HG02885 (cell line): Measurements from ENCODE around the gene FAM193B.

Experiments
- ATAC-seq: cut with Tn5 transposase; IDR thresholded peaks from one replicate; pipeline ENCODE4 v1.9.1; 2021; ENCODE audit warnings: mild to moderate bottlenecking; ENCODE audit not compliant: unreplicated experiment, poor library complexity

Gene FAM193B

DNA sequence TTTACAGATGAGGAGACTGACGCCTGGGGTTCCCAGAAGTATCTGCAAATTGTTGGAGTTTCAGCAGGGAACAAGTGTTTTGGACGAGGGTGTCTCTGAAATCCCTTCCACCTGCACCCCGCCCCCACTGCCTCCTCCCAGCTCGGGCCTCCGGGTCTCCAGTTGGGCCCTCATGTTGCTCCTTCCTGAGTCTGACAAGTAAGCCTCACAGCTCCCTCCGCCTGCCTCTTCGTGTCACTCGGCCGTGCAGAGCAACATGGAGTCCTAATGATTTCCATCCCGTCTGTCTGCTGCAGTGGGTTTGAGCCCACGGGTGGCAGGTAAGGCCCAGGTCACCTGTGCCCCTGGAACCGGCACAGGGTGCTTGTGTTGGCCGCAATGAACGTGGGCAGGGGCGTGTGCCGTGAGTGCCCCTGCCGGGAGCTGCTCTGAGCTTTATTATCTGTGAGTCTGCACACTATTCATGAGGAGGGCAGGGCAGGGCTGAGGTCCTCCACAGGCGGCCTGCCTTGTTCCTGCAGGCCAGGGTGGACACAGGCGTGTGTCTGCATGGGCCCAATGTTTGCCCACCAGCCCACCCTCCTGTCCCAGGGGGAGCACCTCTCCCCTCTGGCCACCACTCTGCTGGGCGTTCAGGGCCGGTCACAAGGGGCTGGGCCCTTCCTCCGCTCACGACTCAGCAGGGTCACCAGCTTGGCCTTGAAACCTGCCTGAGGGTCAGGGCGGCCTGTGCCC is 50.8 kb downstream of the FAM193B start:
- ATAC-seq, result no peak

GRCh38 chr5:177502886-177503285 is 51.5 kb downstream of the FAM193B start:
- no peak for ATAC-seq

DNA sequence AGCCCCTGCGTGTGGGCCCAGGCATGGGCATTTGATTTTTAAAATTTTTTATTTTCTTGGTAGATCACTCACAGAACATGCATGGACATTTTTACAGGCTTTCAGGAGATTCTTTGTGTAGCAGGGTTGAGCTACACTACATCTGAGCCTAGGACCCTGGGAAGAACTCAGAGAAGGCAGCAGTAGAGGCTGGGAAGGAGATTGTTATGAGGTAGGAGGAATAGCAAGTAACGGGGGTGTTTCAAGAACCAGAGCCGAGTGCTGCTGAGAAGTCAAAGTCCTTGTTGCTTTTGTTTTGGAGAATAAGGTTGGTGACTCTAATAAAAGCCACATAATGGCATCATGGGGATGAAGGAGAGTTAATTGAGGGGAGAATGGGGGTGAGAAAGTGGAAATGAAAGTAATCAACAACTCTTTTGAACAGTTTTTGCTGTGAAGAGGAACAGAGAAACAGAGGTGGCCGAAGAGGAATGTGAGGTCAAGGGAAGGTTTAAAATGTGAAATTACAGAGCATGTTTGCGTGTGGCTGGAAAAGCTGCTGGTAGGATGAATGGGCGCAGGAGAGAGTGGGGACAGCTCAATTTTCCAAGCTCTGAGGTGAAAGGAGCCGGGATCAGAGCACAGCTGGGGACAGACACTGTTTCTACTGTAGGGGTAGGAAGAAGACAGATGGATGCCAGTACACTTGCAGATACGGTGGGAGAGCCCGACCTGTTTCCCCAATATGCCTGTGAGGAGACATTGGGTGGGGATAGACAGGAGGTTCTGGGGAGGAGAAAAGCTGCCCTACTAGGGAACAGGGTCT is 52.3 kb downstream of the FAM193B start:
- ATAC-seq, result no peak

GRCh38 chr5:177500685-177501522 is 53.5 kb downstream of the FAM193B start:
- ATAC-seq, result peak; percentile 23

GRCh38 chr5:177499842-177500241 is 54.5 kb downstream of the FAM193B start:
- no peak for ATAC-seq

- no peak for ATAC-seq
Observed at GRCh38 chr5:177498013-177498787, 56.2 kb downstream of the FAM193B start.

GRCh38 chr5:177497292-177498012 is 56.9 kb downstream of the FAM193B start, which contains the start of gene PDLIM7:
TSS of gene PDLIM7 (minus strand) at chr5:177497604. CDS start at chr5:177496512, 1,092 bp downstream.
- ATAC-seq, result peak; percentile 76

GRCh38 chr5:177496727-177497291 is 57.6 kb downstream of the FAM193B start:
- ATAC-seq, result no peak

DNA sequence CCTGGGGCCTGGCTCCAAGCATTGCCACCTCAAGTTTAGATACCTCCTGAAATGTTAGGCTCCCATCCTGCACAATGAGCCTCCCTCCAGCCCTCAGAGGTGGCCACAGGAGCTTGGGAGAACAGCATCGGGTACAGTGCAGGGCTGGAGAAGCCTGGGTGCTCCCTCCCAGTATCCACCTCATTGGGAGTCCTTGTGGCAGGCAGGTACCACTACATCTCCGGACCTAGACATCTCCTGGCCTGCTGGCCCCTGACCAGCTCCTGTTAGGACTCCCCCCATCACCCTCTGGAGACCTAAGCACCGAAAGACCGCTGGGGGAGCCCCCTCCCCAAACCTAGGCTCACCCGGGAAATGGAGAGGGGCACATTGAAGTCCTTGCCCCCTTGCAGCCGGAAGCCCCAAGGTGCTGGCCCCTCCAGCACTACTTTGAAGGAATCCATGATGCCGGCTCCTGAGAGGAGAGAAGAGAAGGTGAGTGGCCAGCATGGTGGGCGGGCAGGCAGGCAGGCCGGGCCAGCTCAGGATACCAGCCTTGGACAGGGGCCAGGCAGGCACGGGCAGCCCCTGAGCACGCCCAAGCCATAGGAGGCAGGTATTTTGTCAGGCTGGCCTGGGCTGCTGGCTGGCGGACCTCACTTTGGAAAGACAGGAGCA is 58.2 kb downstream of the FAM193B start:
- ATAC-seq, result no peak

DNA sequence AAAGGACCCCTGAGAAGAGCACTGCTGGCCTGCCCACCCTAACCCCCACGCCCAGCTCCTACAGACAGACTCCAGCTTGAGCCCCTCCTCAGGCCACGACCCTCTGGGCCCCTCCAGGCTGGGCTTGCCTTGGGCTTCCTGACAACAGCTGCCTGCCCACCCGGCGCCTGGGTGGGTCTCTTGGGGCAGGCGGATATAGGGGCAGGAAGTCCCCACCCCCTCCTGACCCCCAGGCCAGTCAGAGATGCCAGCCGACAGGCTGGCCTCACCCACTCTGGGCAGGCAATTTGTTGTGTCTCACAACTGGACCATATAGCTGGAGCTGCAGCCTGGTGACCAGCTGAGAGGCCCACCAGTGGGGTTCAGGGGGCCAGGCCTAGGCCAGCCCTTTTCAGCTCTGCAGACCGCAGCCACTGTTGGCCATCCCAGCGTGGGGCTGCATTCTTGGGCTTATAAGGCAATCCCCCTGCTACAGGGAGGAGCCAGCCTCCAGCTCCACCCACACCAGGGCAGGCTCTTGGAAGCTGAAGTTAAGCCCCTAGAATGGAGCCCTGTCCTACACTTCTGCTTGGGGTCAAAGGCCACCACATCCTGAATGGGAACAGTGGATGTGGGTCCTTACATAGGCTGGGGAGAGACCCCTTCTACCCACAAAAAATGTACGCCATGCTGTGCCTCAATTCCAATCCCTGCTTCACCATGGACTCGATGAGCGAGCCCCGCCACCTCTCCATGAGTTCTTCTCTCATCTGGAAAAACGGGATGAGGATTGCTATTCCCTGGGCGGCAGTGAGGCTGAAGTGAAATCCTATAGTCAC is 58.9 kb downstream of the FAM193B start:
- no peak for ATAC-seq

GRCh38 chr5:177494346-177495195 is 59.8 kb downstream of the FAM193B start:
- ATAC-seq, result no peak

GRCh38 chr5:177493795-177494345 is 60.5 kb downstream of the FAM193B start:
- no peak for ATAC-seq

- no peak for ATAC-seq
Observed at GRCh38 chr5:177492841-177493240, 61.5 kb downstream of the FAM193B start.

DNA sequence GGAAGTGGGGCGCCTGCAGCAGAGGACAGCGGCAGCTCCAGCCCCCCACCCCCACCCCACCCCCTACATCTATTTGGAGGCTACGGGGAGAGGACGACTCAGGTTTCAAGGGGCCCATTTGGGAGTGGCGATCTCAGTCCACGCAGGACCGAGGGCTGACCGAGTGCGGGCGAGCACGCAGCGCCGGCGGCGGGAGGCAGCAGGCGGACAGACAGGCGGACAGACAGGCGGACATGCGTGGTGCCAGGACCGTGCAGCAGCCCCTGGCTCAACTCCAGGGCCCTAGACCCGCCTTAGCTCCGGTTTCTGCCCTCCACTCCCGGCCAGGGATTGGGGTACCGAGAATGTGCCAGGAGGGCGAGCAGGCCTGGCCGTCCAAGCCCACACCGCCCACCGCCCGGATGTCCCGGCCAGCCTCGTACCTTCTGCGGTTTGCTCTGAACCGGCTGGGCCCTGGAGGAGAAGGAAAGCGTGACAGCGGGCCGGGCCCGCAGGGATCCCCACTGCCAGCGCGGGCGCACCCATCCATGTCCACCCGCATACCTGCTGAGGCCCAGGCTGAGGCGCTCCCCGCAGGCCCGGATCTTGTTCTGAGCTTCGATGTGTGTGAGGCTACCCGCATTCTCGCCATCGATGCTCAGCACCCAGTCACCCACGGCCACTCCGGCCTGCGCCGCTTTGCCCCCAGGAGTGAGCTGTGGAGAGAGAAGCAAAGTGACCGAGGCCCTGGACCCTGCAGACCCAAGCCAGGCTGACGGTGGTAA is 62.2 kb downstream of the FAM193B start:
- no peak for ATAC-seq

DNA sequence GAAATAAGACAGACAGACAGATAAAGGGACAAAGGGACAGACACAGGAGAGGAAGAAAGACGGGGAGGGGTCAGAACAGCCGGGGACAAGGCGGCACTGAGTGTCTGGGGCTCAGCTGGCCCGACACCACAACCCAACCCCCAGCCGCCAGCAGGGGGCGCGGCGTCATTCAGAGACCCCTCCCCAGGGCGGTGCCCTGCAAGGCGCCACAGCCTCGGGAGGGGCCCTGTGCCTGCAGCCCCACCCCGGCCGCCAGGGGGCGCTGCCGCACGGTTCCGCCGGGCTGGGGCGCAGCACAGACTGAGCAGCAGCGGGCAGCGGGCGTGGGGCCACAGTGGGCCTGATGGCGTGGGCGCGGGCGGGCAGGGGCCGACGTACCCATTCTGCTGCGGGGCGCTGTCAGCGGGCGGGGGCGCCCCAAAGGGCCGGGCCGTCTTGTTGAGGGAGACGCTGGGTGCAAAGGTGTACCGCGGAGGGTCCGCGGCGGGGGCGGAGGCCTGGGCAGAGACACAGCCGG is 62.9 kb downstream of the FAM193B start:
- ATAC-seq, result peak; percentile 45
